Neural progenitor cell (in vitro differentiated cells): ENCODE measurements around the gene SLC2A9. TPM values are rescaled to one million over a fixed set of nuclear protein-coding genes. Genes with fewer than 3 reads are reported as not detected.
A peak's percentile ranks its signal among the peaks of the same experiment; 100 is the strongest.

Experiments
- DNase-seq: peaks from one replicate; pipeline ENCODE4 v3.0.0-alpha.2; 2016; ENCODE audit warnings: low spot score
- H2AFZ ChIP-seq: fragments of 200-600 bp; sonication (generic); replicated peaks from 2 replicates; pipeline ENCODE4 v1.6.1; 2016; ENCODE audit warnings: antibody characterized with exemption
- H3F3A ChIP-seq: fragments of 200-600 bp; sonication (generic); 2 replicates; pipeline ENCODE4 v1.6.1; 2016; ENCODE audit warnings: antibody characterized with exemption, low read depth
- H3K27ac ChIP-seq: fragments of 200-600 bp; sonication (generic); 2 replicates; pipeline ENCODE4 v1.5.1; 2016; ENCODE audit warnings: mild to moderate bottlenecking
- H3K27me3 ChIP-seq: fragments of 200-600 bp; sonication (generic); 2 replicates; pipeline ENCODE4 v1.6.1; 2016; ENCODE audit warnings: mild to moderate bottlenecking, moderate library complexity
- H3K36me3 ChIP-seq: fragments of 200-600 bp; sonication (generic); 2 replicates; pipeline ENCODE4 v1.5.1; 2016
- H3K4me1 ChIP-seq: fragments of 200-600 bp; sonication (generic); 2 replicates; pipeline ENCODE4 v1.6.1; 2016; ENCODE audit warnings: mixed run types
- H3K4me2 ChIP-seq: fragments of 200-600 bp; sonication (generic); 2 replicates; pipeline ENCODE4 v1.6.1; 2016
- H3K4me3 ChIP-seq: fragments of 200-600 bp; sonication (generic); 2 replicates; pipeline ENCODE4 v1.5.1; 2016
- H3K79me2 ChIP-seq: fragments of 200-600 bp; sonication (generic); 2 replicates; pipeline ENCODE4 v1.6.1; 2016; ENCODE audit warnings: low read depth
- H3K9ac ChIP-seq: fragments of 200-600 bp; sonication (generic); 2 replicates; pipeline ENCODE4 v1.6.1; 2016
- H3K9me3 ChIP-seq: fragments of 200-600 bp; sonication (generic); 2 replicates; pipeline ENCODE4 v1.5.1; 2016; ENCODE audit warnings: low read depth
- H4K20me1 ChIP-seq: fragments of 200-600 bp; sonication (generic); 2 replicates; pipeline ENCODE4 v1.6.1; 2016; ENCODE audit warnings: low read depth
- H3K27ac Mint-ChIP-seq: 3 replicates; pipeline ENCODE4 v1.8.0; 2021; ENCODE audit warnings: mixed read lengths
- H3K27me3 Mint-ChIP-seq: 2 replicates; pipeline ENCODE4 v1.8.0; 2022; ENCODE audit warnings: low read depth, mild to moderate bottlenecking, inconsistent platforms, moderate library complexity, mixed read lengths; ENCODE audit not compliant: insufficient read depth
- H3K36me3 Mint-ChIP-seq: 3 replicates; pipeline ENCODE4 v1.8.0; 2021; ENCODE audit warnings: mixed read lengths
- H3K4me1 Mint-ChIP-seq: 3 replicates; pipeline ENCODE4 v1.8.0; 2021; ENCODE audit warnings: mixed read lengths
- H3K4me3 Mint-ChIP-seq: 3 replicates; pipeline ENCODE4 v1.8.0; 2021; ENCODE audit warnings: mild to moderate bottlenecking, moderate library complexity, mixed read lengths
- H3K9me3 Mint-ChIP-seq: 3 replicates; pipeline ENCODE4 v1.8.0; 2020; ENCODE audit warnings: mixed read lengths
- EZH2 ChIP-seq: fragments of 200-600 bp; sonication (generic); IDR thresholded peaks from 2 replicates; pipeline ENCODE4 v1.6.1; 2017; ENCODE audit warnings: antibody characterized with exemption, mild to moderate bottlenecking, moderate library complexity
- EZH2phosphoT487 ChIP-seq: fragments of 200-600 bp; sonication (generic); IDR thresholded peaks from 2 replicates; pipeline ENCODE4 v1.6.1; 2017; ENCODE audit warnings: antibody characterized with exemption
- total RNA-seq: library from RNA; depleted of rRNA; stranded (reverse); fragments of >200 nt; gene quantifications from 2 replicates; pipeline ENCODE4 v1.2.3, GENCODE V29; 2015; ENCODE audit warnings: low replicate concordance
- TF ChIP-seq, protein P1 (sequence below): fragments of 200-600 bp; sonication (generic); IDR thresholded peaks from 2 replicates; pipeline ENCODE4 v1.5.1; 2017; ENCODE audit warnings: antibody characterized with exemption, mild to moderate bottlenecking

SLC2A9 gene
- total RNA-seq, 1 donor from 2014 or later, result not detected

DNA sequence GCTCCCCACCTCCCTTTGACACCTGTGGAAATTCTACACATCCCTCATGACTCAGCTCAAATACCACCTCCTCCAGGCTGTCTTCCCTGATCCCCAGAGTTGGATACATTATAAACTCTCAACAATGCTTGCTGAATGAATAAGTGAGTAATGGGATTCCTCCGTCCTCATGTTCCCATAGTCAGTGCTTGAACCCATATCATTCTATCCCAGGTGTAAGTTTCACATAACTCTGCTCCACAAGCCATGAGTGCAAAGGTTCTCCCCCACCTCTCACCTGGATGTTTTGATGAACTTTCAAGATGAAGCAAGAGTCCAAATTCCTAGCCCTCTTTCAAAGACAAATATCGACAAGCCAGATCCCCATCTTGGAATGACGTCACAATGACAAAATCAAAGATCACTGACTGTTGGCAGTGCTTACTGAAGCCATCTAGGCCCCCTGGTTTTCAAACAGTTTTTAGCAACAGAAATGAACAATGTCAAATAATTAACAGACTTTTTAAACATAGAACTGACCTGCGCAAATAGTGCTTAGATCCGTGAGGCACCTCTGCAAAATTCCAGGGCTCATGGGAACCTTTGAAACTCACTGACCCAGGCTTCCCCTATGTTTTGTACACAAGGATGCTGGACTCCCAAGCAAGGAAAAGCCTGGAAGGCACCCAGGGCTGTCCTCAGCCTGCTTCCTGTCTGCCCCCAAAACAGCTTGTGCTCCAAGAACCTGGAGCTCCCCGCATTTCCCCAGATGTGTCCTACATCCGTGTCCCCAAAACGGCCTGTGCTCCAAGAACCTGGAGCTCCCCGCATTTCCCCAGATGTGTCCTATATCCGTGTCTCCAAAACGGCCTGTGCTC lies 4.0 kb downstream of the SLC2A9 start:
- DNase-seq, result no peak
- Histone ChIP-seq H3K36me3 (no peaks in the 10 kb centered on the region), H3K9ac (no peak overlapping the region), H3F3A (no peaks in the 10 kb centered on the region), H3K27me3 (peaks cover 17% of the 10 kb centered on the region), H3K27ac (no peak overlapping the region), H3K9me3 (no peaks in the 10 kb centered on the region), H3K4me3 (no peak overlapping the region), H3K79me2 (no peaks in the 10 kb centered on the region), H4K20me1 (no peaks in the 10 kb centered on the region), H3K4me1 (peaks cover 3% of the 10 kb centered on the region), H2AFZ (no peak overlapping the region), H3K4me2 (no peak overlapping the region)
- H3K9me3 Mint-ChIP-seq, result no peaks in the 10 kb centered on the region
- peaks cover 16% of the 10 kb centered on the region for H3K27me3 Mint-ChIP-seq
- no peak overlapping the region for H3K4me3 Mint-ChIP-seq
- H3K4me1 Mint-ChIP-seq, result peaks cover 13% of the 10 kb centered on the region
- TF ChIP-seq, protein P1, sequence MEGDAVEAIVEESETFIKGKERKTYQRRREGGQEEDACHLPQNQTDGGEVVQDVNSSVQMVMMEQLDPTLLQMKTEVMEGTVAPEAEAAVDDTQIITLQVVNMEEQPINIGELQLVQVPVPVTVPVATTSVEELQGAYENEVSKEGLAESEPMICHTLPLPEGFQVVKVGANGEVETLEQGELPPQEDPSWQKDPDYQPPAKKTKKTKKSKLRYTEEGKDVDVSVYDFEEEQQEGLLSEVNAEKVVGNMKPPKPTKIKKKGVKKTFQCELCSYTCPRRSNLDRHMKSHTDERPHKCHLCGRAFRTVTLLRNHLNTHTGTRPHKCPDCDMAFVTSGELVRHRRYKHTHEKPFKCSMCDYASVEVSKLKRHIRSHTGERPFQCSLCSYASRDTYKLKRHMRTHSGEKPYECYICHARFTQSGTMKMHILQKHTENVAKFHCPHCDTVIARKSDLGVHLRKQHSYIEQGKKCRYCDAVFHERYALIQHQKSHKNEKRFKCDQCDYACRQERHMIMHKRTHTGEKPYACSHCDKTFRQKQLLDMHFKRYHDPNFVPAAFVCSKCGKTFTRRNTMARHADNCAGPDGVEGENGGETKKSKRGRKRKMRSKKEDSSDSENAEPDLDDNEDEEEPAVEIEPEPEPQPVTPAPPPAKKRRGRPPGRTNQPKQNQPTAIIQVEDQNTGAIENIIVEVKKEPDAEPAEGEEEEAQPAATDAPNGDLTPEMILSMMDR, result no peak
- no peak for TF ChIP-seq EZH2phosphoT487
- no peak for TF ChIP-seq EZH2
- no peak overlapping the region for H3K27ac Mint-ChIP-seq
- H3K36me3 Mint-ChIP-seq, result no peaks in the 10 kb centered on the region

DNA sequence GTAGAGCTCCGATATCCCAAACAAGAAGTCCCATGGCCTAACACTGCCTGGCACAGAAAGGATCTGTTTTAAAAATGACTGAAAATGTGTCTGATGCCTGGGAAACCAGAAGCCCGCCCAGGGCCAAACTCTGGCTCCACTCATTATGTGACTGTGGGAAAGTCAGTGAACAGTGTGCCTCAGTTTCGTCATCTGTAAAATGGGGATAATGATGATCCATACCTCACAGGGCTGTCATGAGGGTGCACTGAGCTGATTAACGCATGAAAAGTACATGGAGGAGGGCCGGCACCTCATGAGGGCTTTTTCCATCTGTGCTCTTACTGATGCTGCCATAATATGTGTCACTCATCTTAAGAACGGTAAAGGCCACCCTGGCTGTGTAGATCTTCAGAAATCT lies 5.1 kb downstream of the SLC2A9 start:
- no peaks in the 10 kb centered on the region for H3K9me3 ChIP-seq
- no peak overlapping the region for H3K4me3 Mint-ChIP-seq
- H3K79me2 ChIP-seq, result no peaks in the 10 kb centered on the region
- no peak overlapping the region for H2AFZ ChIP-seq
- H3K27me3 ChIP-seq, result peaks cover 17% of the 10 kb centered on the region
- H3F3A ChIP-seq, result no peaks in the 10 kb centered on the region
- peaks cover 16% of the 10 kb centered on the region for H3K27me3 Mint-ChIP-seq
- peaks cover 10% of the 10 kb centered on the region for H3K4me1 Mint-ChIP-seq
- H3K36me3 ChIP-seq, result no peaks in the 10 kb centered on the region
- TF ChIP-seq EZH2 (no peak), EZH2phosphoT487 (no peak)
- TF ChIP-seq, protein P1, result no peak
- no peak for DNase-seq
- H3K4me1 ChIP-seq, result no peaks in the 10 kb centered on the region
- no peak overlapping the region for H3K4me3 ChIP-seq
- no peaks in the 10 kb centered on the region for H4K20me1 ChIP-seq
- no peak overlapping the region for H3K4me2 ChIP-seq
- H3K27ac ChIP-seq, result no peak overlapping the region
- H3K9ac ChIP-seq, result no peak overlapping the region
- no peaks in the 10 kb centered on the region for H3K36me3 Mint-ChIP-seq
- H3K27ac Mint-ChIP-seq, result no peak overlapping the region
- no peaks in the 10 kb centered on the region for H3K9me3 Mint-ChIP-seq

DNA sequence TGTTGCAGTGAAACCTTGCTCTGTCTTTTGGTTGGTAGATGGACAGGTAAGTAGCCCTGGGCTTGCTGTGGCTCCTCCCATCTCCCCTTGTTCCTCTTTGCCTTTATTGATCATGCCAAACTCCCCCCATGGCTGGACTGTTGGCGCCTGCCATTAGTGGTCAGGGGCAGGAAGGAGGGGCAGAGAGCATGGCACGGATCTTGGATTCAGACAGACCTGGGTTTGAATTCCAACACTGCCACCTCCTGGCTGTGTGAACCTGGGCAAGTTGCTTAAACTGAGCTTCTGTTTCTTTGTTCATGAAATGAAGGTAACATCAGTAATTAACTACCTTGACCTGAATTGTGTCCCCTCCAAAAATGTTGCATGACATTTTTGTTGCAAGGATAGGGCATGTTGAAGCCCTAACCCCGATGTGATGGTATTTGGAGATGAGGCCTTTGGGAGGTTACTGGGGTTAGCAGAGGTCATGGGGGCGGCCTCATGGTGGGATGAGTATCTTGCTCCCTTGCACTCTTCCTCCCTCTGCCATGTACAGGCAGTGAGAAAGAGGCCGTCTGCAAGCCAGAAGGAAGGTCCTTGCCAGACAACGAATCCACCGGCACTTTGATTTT lies 6.0 kb downstream of the SLC2A9 start:
- TF ChIP-seq EZH2phosphoT487 (no peak), EZH2 (no peak)
- TF ChIP-seq, protein P1, result peak; percentile 76
- peak overlapping the region; percentile 60 for H3K27ac Mint-ChIP-seq
- H3K36me3 Mint-ChIP-seq, result no peaks in the 10 kb centered on the region
- DNase-seq, result peak; percentile 72
- H3K9me3 ChIP-seq, result no peaks in the 10 kb centered on the region
- no peaks in the 10 kb centered on the region for H3K4me1 ChIP-seq
- H3K4me3 Mint-ChIP-seq, result no peak overlapping the region
- H3K27ac ChIP-seq, result no peak overlapping the region
- H3K36me3 ChIP-seq, result no peaks in the 10 kb centered on the region
- peaks cover 10% of the 10 kb centered on the region for H3K4me1 Mint-ChIP-seq
- H2AFZ ChIP-seq, result peak overlapping the region; percentile 83
- H3K27me3 ChIP-seq, result peaks cover 14% of the 10 kb centered on the region
- no peak overlapping the region for H3K4me2 ChIP-seq
- no peaks in the 10 kb centered on the region for H3F3A ChIP-seq
- H3K9me3 Mint-ChIP-seq, result no peaks in the 10 kb centered on the region
- peaks cover 16% of the 10 kb centered on the region for H3K27me3 Mint-ChIP-seq
- H3K4me3 ChIP-seq, result no peak overlapping the region
- no peak overlapping the region for H3K9ac ChIP-seq
- H4K20me1 ChIP-seq, result no peaks in the 10 kb centered on the region
- no peaks in the 10 kb centered on the region for H3K79me2 ChIP-seq
